Activated CD4-positive, CD25-positive, alpha-beta regulatory T cell treated with anti-CD3 and anti-CD28 coated beads, Interleukin-2, amount 50 U/mL, for 72 hours (primary cell): ENCODE data around the gene DAP3.
A peak's percentile ranks its signal among the peaks of the same experiment; 100 is the strongest.
"Not testable (repeated sequence)": the region's sequence is repeated elsewhere in the genome, so short reads cannot be mapped to it uniquely, and the experiment has no call there.

Experiments
- DNase-seq: peaks from one replicate; pipeline ENCODE4 v3.0.0; 2021

The DAP3 gene

GRCh38 chr1:155719703-155720102 is 30.8 kb downstream of the DAP3 start:
- DNase-seq, result no peak

GRCh38 chr1:155725142-155725541 is 36.3 kb downstream of the DAP3 start:
- no peak for DNase-seq

- no peak for DNase-seq
Observed at GRCh38 chr1:155729031-155729898, 40.4 kb downstream of the DAP3 start.

- DNase-seq, result no peak
Observed at GRCh38 chr1:155740995-155741394, 52.1 kb downstream of the DAP3 start.

GRCh38 chr1:155741908-155742307 is 53.0 kb downstream of the DAP3 start:
- no peak for DNase-seq

GRCh38 chr1:155744711-155745283 is 55.9 kb downstream of the DAP3 start:
- DNase-seq, result no peak

- peak; percentile 91 for DNase-seq
Observed at GRCh38 chr1:155745284-155746228, 56.7 kb downstream of the DAP3 start.

GRCh38 chr1:155747586-155747985 is 58.7 kb downstream of the DAP3 start:
- DNase-seq, result not testable (repeated sequence)

GRCh38 chr1:155748141-155748540 is 59.2 kb downstream of the DAP3 start:
- not testable (repeated sequence) for DNase-seq

GRCh38 chr1:155759017-155759416 is 70.1 kb downstream of the DAP3 start:
- DNase-seq, result not testable (repeated sequence)

GRCh38 chr1:155759966-155760630 is 71.2 kb downstream of the DAP3 start:
- DNase-seq, result no peak

- DNase-seq, result no peak
Observed at GRCh38 chr1:155760751-155761475, 72.0 kb downstream of the DAP3 start.

- DNase-seq, result no peak
Observed at GRCh38 chr1:155761736-155762405, 73.0 kb downstream of the DAP3 start.

- not testable (repeated sequence) for DNase-seq
Observed at GRCh38 chr1:155763090-155763815, 74.4 kb downstream of the DAP3 start.

GRCh38 chr1:155763989-155764388 is 75.1 kb downstream of the DAP3 start:
- not testable (repeated sequence) for DNase-seq

GRCh38 chr1:155767399-155767989 is 78.6 kb downstream of the DAP3 start:
- DNase-seq, result not testable (repeated sequence)

- no peak for DNase-seq
Observed at GRCh38 chr1:155769257-155769656, 80.4 kb downstream of the DAP3 start.

- no peak for DNase-seq
Observed at GRCh38 chr1:155773221-155773620, 84.3 kb downstream of the DAP3 start.

- no peak for DNase-seq
Observed at GRCh38 chr1:155776414-155776813, 87.5 kb downstream of the DAP3 start.

GRCh38 chr1:155777582-155777981 is 88.7 kb downstream of the DAP3 start:
- DNase-seq, result no peak
